NK-92 (cell line): ENCODE measurements around the gene PLPP4.

Experiments
- DNase-seq: peaks from one replicate; lab custom pipeline; 2025; ENCODE audit not compliant: unreplicated experiment; lab: John Stamatoyannopoulos, UW

PLPP4 gene

DNA sequence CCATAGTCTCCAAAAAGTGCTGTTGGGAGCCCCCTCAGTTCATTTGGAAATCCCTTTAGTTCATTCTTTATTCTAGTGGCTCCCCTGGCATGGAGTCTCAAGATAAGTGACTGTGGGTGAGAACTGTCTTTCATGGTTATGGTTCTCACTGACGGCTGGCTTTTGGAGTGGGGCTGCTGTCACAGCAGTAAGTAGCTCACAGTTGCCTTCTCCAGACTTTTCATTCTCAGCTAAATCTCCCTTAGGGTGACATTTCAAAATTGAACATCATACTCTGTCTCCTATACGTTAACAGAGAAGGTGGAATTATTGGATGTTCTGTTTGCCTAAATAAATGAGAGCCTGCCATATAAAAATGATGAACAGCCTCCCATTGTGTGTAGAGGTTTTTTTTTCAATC, 58.7 kb downstream of the PLPP4 start:
- DNase-seq, result no peak

DNA sequence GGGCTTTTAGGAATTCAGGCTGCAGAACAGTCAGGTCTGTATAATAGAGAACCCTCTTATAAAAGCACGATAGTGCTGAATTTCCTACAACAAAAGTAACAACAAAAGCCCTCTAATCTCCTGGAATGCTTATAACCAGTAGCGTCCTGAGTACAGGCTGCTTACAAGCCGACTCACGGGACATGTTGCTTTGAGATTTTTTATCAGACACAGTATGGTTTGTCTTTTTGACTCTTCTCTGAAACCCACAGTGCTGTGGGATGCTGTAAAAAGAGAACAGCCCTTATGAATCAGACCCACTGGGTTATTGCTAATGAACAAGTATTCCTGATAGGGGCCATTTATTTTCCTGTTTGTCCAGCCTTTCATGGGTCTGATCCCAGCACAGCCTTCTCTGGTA, 59.4 kb downstream of the PLPP4 start:
- no peak for DNase-seq

DNA sequence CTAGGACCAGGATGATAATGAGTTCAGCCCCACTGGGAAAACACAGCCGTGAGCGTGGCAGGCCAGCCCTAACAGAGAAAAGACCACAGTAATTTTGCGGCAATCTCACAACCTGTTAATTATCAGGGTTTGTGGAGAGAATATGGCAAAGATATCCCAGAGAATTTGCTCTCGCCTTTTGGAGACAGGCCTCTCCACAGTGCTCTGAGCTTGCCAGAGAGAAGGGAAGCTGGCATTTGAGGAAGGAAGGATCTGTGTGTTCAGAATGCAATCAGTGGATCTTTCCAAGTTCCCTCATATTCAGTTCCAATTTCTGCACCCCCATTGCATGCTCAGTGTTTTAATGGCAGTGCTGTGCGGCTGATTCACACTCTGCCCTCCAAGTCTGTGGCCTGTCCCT, 60.2 kb downstream of the PLPP4 start:
- DNase-seq, result no peak

DNA sequence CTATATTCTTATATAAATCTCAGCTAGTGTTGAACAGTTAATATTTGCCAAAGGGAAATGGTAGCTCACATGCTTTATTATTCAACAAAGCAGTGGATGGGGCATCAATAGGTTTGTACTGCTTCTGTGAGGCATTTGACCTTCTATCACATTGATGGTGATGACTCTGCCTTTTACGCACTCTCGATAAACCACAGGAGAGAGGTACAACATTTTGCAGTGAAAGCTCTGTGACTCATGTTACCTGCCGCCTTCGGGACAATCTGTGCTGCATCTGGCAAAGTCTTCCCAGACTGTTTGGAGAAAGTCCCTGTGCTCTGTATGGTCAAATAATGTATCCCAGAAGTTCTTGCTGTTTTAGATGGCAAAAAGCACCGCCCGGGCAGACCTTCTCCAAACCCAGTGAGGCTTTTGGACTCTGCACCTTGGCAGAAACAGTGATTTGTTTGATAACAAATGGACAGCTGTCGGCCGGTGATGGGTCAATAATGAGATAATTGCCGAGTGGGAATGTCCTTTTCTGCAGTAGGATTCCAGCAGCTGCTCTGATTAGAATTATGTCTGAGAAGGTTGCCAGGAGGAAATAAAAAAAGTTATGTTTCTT, 61.0 kb downstream of the PLPP4 start:
- DNase-seq, result no peak

DNA sequence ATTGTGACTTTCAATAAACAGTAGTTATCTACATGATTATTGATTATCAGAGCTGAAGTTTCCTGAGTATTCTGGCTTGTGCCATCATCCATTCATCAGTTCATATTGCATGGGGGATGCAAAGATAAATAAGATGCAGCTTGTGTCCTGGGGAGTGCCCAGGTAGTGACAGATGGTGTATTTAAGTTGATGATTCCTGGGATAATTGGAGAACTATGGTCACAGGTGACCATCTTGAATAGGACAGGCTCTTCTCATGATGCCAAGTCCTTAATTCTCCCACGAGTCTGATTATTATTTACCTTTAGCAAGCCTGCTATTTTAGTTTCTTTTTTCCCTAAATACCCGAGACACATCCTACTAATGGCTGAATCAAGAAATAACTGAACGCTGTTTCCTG, 64.9 kb downstream of the PLPP4 start:
- DNase-seq, result no peak

DNA sequence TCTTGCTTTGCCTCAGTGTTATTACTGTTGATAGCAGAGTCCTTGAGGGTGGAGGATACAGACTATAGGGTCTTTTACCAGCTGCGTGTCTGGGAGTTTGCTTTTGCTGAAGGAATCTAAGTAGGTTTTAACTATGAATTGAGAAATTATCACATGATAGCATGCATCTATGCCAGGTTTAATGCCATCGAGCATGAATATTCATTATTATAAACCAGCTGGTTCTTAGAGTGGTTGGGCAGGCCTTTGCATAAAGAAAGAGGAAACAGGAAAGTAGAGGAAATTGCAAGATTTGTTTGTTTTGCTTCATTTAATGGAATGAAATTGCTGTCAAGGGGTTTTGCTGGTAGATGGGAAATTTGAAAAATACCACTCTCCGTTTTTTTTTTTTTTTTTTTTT, 70.7 kb downstream of the PLPP4 start:
- no peak for DNase-seq

DNA sequence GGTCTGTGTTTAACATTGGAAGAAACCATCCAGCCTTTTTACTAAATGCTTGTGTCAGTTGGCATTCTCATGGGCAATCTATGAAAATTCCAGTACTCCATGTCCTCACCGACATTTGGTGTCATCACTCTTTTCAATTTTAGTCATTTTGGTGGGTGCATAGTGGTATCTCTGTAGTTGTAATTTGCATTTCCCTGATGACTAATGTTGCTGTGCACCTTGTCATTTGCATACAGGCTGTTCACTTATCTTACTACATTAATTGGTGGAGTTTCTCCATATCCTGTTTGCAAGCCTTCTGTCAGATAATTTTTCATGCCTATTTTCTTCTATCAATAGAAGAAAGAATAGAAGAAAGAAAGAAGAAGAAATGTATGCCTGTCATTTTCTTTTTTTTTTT, 73.7 kb downstream of the PLPP4 start:
- DNase-seq, result no peak

DNA sequence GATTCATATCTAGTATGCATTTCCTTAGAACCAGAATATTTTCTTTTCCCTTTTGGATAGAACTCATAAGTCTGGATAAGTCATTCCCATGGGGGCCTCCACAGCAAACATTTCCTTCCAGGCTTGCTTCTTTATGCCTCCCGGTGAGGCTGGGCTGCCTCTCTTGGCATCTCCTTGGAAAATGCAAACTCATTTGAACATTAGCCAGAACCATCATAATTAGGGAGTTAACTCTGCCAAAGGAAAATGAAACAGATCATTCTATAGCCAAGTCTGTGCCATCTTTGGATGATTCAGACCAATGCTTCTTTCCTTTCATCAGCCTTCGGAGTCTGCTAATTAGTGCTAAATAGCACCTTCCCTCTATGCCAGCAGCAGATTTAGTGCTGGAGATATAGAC, 81.1 kb downstream of the PLPP4 start:
- no peak for DNase-seq

DNA sequence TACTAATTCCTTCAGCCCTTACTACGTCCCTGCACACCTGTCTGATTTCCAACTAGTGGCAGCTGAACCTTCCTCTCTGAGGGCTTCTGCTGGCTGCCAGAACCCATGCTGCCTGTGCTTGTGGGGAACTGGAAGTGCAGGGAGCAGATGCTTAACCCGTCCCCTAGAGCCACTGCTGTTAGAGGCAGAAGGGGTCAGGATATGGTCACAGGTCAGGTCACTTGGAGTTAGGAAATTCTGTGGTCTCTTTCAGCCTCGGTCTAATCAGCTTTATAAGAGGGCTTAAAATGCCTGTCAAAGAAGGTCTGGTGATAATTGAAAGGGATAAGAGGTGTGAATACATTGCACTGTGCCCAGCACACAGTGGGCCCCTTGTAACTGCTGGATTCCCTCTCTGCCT, 82.0 kb downstream of the PLPP4 start:
- no peak for DNase-seq

DNA sequence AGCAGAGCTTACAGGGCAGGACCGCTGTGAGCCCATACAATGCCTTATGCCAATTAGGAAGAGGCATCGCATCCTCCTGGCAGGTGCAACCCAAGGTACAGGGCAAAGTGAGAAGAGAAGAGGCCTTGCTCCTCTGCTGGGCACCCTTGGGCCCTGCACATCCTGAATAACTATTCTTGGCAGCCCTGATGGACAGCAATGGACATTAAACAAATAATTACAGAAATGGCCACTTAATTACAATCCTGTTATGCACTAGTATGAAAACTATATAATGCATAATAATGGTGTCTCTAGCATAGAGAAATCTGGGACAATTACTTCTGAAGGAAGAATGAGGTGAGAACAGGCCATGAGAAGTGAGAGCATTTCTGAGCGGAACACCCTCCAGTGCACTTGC, 83.5 kb downstream of the PLPP4 start:
- DNase-seq, result no peak

DNA sequence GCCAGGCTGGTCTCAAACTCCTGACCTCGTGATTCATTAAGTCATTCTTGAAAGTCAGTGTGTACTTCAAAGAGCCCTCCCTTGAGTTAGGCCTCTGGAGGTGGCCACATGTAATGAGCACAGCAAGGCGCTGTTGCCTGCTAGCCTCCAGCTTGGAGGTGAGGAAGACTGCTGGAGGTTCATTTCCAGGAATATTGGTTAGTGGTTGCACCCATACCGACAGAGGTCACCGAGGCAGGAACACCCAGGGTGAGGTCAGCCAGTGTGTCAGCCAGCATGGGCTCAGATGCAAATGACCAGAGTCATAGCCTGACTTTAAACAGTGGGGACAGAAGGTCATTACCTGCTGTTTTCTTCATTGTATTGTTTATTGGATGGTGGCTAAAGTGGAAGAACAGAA, 85.0 kb downstream of the PLPP4 start:
- no peak for DNase-seq

DNA sequence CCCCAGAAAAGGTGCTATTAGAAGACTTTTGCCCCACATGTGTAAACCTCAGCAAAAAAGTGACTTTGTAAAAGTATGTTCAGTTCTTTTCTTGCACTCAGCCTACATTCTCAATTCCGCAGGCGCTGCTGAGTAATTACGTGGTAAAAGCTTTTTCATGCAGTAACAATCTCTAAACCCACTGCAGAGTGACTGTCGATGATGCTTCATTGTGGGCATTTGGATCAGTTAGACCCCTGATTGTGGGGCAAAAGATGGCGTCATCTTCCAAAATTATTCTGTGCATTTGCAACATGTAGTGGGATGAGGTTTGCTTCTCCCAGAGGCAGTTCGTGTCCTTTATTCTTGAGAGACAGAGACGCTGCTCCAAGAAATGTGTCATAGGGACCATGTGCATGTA, 85.6 kb downstream of the PLPP4 start:
- no peak for DNase-seq

DNA sequence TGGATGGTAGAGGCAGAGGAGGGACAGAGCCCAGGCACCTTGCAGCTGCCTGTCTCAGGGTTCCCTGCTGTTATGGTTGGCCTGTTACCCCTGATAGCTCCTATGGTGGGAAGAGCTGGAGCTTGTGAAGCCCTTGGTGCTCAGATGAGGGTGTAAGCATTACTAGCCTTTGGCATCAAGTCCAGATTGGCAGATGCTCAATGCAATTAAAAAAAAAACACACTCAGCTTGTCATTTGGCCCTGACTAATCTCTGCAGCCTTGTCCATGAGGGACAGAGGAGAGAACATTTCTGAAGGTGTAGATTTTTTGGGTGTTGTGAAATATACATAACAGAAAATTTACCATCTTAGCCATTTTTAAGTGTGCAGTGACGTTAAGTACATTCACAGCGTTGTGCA, 86.3 kb downstream of the PLPP4 start:
- no peak for DNase-seq

DNA sequence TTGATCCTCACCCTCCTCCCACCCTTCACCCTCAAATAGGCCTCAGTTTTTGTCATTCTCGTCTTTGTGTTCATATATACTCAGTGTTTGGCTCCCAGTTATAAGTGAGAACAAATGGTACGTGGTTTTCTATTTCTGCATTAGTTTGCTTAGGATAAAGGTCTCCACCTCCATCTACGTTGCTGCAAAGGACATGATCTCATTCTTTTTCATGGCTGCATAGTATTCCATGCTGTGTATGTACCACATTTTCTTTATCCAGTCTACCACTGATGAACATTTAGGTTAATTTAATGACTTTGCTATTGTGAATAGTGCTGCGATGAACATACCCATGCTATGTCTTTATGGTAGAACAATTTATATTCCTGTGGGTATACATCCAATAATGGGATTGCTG, 91.2 kb downstream of the PLPP4 start:
- no peak for DNase-seq

DNA sequence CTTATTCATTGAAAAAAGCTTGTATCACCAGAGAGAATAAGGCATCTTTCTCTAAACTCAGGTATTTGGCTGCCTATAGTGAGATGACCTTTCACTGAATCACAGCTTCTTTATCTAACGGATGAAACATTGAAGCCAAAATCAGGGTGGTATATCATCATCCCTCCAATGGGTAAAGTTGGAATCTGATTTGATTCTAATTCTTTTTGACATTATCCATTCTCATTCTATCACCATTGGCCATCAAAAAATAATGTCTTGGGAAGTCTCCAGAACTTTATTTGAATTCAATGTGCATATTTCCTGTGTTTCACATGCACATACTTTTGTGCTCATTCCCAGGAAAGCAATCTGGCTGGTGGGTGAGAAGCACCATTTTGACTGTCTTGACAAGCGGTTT, 95.2 kb downstream of the PLPP4 start:
- DNase-seq, result no peak

DNA sequence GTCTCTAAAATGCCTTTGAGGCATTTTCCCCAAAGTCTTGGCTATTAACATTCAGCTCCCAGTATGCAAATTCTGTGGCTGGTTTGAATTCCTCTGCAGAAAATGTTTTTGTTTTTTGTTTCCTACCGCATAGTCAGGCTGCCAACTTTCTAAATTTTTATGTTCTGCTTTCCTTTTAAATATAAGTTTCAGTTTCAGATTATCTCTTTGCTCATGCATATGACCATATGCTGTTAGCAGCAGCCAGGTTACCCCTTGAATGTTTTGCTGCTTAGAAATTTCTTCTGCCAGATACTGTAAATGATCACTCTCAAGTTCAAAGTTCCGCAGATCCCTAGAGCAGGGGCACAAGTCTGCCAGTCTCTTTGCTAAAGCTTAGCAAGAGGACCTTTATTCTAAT, 96.9 kb downstream of the PLPP4 start:
- DNase-seq, result no peak

DNA sequence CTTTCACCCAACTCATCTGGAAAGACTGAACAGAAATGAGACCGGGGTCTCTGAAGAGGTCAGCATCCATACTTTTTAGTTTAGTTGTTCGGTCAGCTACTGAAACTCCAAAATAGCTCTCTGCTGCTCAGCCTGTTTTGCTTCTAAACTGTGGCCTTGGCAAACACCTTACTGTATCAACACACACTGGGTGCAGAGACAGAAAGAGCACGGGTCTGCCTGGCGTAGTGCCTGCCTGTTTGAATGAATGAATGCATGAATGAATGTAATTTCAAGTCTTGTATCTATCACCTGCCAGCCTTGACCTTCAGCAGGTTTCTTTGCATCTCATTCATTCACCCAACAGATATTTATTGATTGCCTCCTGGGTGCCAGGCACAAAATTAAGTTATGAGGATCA, 98.4 kb downstream of the PLPP4 start:
- DNase-seq, result no peak

DNA sequence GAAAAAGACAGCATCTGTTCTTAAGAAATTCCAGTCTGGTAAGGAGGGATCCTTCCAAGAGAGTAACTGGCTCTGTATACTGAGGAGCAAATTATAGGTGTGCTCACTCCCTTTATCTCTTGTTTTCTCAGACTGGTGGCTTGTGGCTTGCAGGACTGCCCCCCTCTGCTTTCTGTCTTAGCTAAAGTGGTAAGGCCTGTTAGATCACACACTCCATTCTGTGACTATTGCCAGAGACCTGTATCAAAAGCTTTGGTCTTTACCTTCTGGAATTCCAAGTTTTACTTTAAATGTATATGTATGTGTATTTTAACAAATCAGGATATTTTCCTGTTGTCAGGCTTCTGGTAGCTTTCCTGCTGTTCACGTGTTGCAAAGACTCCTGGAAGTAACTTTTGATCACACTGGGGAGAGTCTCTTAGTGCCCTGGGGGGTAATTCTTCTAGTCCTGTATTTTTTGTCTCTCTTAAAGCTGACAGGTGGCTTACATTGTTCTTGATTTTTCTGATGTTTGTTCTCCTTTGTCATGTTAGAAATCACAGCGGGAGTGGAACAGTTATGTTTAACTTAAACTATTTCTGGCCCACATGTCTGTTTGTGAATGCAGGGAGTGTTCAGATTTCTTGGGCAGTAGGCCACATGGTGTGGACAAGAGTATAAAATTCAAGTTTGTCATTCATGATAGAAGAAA, 99.0 kb downstream of the PLPP4 start:
- no peak for DNase-seq

DNA sequence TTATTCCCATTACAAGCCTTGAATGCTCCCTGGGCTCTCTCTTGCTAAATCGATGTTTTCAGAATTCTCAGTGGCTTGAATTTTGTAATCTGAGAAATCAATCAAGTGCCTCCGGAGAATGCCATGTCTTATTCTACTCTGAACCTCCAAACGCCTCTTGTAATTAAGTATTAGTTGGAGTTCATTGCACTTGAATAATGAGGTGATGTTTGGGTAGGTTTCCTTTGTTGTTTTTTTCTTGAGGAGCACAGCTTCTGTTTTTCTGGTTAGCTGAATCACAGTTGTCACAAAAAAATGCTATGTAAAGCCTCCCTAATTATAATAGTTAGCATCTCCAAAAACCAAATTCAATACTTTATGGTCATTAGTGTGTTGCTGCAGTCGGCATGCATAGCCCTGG, 100.3 kb downstream of the PLPP4 start:
- DNase-seq, result no peak

DNA sequence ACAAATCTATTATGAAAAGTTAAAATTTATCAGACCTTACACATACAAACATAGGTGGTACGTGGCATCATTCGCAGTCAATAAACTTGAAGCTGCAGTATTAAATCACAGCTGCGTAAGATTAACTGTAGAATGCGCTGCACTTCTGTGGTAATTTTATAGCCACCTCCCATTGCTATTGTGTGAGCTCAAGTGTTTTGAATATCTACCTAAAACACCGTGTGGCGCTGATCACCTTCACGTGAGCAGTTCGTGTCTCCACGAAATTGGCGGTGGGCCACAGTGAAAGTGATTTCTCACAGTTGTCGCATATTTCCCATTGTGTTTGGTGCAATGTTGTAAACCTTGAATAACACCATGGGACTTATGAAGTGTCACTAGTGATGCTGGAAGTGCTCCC, 102.8 kb downstream of the PLPP4 start:
- DNase-seq, result no peak

DNA sequence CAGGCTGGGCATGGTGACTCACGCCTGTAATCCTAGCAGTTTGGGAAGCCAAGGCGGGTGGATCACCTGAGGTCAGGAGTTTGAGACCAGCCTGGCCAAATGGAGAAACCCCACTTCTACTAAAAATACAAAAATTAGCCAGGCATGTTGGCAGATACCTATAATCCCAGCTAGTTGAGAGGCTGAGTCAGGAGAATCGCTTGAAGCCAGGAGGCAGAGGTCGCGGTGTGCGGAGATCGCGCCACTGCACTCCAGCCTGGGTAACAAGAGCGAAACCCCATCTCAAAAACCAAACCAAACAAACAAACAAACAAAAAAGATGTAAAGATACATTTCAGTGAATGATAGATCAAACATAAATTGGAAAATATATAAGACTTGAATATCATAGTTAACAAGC, 105.9 kb downstream of the PLPP4 start:
- DNase-seq, result no peak

DNA sequence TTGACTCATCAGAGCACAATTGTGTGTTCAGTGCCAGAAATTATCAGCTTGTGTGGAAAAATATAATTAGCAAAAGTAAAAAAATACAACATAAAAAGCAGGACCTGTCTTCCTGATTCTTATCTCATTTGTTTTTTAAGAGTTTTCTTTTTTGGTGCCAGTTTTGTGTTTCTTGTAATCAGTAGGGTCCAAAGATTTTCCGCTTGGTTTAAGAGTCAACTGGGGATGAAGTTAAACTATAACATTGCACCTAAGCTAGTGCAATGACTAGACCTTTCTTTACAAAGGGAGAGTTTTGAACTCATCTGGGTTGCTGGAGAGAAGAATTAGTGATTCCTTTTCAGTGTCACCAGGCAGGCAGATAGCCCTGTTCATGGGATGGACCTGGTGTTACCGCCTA, 113.4 kb downstream of the PLPP4 start:
- DNase-seq, result no peak

DNA sequence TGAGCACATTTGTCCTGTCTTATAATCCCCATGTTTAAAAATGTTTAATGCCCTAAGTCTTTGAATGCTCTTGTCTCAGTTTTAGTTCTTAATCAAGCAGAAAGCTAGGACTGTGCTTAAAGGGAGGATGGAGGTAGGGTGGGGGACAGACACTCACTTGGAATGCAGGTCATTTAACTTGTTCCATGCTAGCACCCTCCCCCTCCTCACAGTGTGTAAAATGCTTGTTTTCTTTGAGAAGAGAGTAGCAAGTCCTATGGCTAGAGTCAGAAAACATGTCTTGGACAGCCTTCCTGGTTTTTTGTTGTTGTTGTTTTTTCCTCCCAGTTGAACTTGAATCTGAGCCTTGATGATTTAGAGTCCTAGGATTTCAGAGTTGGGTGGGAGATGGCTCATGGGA, 114.2 kb downstream of the PLPP4 start:
- DNase-seq, result no peak
